Stimulated activated CD4-positive, alpha-beta T cell treated with anti-CD3 and anti-CD28 coated beads, TNF-alpha, amount 100 ng/mL, for 48 hours (primary cell): Measurements from ENCODE around the gene PTCD1.

ENCODE experiments used
- DNase-seq, 3 donors: peaks; one replicate each; pipeline ENCODE4 v3.0.0-alpha.2; 2020; ENCODE audit warnings: low read depth in 3 of 3

The PTCD1 gene

GRCh38 chr7:99369767-99370391 is 68.7 kb downstream of the PTCD1 start:
- DNase-seq = no peak

- no peak for DNase-seq
Observed at GRCh38 chr7:99368750-99369389, 69.7 kb downstream of the PTCD1 start.
